PFSK-1 (cell line): ENCODE measurements around the gene TGM5.

Source experiments
- POLR2AphosphoS5 ChIP-seq: IDR thresholded peaks from 2 replicates; pipeline ENCODE4 v1.6.1; 2012; ENCODE audit warnings: low read depth, mild to moderate bottlenecking, control low read depth, low read length, moderate library complexity
- TF ChIP-seq, protein P1 (sequence below), 2 experiments: IDR thresholded peaks; 2 replicates each; pipeline versions ENCODE4 v1.6.1 to v1.8.0; 2011 to 2012; ENCODE audit warnings: low read depth in 2 of 2, low read length in 2 of 2, control low read depth in 1 of 2, inconsistent platforms in 1 of 2, mild to moderate bottlenecking in 1 of 2, moderate library complexity in 1 of 2; ENCODE audit not compliant: insufficient read depth in 1 of 2

DNA sequence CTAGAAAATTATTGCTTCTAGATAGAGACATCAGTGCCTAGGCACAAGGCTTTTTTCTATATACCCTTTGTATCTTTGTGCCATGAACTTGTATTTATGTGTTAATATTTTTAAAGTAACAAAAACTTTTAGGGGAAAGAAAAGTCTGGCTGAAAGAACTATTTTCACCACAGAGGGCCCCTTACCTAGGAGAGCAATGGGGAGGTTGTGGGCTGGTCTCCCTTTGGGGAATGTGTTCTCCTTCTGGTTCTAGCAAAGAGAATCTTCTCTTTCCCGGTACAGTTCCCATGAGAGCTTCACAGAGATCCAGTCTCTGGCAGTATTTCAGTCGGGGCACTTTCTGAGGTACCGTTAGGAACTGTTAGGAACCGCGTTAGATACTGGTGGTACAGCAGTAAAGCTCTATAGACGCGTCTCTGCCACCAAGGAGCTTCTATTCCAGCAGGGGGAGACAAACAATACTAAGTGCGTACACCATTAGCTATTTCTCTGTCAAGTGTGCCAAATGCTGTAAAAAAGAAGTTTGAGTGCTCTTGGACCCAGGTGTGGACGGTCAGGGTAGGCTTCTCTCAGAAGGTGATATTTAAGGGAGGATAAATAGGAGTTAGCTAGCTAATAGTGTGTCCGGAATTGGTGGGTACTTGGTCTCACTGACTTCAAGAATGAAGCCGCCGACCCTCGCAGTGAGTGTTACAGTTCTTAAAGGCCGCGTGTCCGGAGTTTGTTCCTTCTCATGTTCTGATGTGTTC, 41.4 kb downstream of the TGM5 start:
- TF ChIP-seq, protein P1, sequence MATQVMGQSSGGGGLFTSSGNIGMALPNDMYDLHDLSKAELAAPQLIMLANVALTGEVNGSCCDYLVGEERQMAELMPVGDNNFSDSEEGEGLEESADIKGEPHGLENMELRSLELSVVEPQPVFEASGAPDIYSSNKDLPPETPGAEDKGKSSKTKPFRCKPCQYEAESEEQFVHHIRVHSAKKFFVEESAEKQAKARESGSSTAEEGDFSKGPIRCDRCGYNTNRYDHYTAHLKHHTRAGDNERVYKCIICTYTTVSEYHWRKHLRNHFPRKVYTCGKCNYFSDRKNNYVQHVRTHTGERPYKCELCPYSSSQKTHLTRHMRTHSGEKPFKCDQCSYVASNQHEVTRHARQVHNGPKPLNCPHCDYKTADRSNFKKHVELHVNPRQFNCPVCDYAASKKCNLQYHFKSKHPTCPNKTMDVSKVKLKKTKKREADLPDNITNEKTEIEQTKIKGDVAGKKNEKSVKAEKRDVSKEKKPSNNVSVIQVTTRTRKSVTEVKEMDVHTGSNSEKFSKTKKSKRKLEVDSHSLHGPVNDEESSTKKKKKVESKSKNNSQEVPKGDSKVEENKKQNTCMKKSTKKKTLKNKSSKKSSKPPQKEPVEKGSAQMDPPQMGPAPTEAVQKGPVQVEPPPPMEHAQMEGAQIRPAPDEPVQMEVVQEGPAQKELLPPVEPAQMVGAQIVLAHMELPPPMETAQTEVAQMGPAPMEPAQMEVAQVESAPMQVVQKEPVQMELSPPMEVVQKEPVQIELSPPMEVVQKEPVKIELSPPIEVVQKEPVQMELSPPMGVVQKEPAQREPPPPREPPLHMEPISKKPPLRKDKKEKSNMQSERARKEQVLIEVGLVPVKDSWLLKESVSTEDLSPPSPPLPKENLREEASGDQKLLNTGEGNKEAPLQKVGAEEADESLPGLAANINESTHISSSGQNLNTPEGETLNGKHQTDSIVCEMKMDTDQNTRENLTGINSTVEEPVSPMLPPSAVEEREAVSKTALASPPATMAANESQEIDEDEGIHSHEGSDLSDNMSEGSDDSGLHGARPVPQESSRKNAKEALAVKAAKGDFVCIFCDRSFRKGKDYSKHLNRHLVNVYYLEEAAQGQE (IDR thresholded peaks at IDR 0.05; ENCODE audit: insufficient read depth in 1 of 2, low read depth in 2 of 2, low read length in 2 of 2): no peak
- no peak for TF ChIP-seq POLR2AphosphoS5
